Measurements from ENCODE around the gene EXOC2.
A peak's percentile ranks its signal among the peaks of the same experiment; 100 is the strongest.

EXOC2 gene

GRCh38 chr6:692858-693722, at the start of gene EXOC2:
EXOC2 (minus strand) TSS chr6:693139; CDS start chr6:637818, 55,321 bp downstream.
- FAIRE-seq: no peak

DNA sequence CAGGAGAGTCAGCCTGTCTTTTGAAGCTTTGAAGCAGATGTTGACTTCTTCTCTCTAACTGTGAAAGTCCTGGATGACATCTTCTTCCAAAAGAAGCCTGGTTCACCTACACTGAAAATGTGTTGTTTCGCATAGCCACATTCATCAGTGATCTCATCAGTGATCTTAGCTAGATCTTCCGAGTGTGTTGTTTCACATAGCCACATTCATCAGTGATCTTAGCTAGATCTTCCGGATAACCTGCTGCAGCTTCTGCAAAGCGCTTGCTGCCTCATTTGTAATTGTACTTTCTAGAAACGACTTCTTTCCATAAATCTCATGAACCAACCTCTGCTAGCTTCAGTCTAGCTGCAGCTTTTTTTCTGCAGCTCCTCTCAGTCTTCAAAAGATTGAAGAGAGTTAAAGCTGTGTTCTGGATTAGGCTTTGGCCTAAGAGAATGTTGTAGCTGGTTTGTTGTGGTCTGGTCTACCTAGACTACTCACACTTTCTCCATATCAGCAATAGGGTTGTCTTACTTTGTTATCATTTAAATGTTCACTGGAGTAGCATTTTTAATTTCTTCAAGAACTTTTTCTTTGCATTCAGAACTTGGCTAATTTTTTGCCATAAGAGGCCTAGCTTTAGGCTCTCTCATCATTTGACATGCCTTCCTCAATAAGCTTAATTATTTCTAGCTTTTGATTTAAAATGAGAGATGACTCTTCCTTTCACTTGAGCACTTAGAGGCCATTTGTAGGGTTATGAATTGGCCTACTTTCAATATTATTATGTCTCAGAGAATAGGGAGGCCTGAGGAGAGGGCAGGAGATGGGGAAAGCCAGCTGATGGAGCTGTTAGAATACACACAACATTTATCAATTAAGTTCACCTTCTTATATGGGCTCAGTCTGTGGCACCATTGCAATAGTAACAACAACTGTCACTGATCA, 48.7 kb upstream of the EXOC2 start:
- FAIRE-seq: no peak

DNA sequence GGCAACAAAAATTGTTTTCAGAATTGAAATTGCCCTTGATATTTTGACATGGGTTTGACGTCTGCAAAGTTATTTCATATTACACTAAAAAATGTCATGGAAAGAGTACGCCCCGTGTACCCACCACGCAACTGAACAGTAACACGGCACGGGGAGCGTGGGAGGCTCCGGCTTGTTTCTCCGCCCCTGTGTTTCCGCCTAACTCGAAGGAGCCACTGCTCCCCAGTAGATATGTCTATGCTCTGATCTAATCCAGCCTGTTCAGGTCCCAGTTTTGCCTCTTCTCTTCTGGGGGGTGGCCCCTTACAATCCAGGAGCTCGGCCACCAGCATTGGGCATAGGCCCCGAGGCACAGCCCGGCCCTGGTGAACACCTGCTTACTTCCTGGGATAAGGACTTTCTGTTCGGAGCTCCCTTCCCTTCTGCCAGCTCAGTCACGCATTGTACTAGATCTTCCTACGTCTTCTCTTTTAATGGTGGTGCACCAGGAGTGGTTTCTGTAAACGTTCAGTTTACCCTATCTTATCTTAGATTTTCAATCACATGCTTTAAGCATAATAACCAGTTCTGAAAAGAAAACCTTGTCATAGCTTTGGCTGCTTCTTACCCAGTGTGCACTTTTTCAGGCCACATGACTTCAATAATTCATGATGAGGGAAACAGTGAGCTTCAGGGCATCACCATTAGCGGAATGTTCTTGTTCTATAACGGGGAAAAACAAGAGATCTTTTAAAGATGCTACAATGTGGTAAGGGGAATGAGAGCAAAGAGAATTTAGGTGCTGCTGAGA, 43.9 kb upstream of the EXOC2 start:
- no peak for FAIRE-seq

DNA sequence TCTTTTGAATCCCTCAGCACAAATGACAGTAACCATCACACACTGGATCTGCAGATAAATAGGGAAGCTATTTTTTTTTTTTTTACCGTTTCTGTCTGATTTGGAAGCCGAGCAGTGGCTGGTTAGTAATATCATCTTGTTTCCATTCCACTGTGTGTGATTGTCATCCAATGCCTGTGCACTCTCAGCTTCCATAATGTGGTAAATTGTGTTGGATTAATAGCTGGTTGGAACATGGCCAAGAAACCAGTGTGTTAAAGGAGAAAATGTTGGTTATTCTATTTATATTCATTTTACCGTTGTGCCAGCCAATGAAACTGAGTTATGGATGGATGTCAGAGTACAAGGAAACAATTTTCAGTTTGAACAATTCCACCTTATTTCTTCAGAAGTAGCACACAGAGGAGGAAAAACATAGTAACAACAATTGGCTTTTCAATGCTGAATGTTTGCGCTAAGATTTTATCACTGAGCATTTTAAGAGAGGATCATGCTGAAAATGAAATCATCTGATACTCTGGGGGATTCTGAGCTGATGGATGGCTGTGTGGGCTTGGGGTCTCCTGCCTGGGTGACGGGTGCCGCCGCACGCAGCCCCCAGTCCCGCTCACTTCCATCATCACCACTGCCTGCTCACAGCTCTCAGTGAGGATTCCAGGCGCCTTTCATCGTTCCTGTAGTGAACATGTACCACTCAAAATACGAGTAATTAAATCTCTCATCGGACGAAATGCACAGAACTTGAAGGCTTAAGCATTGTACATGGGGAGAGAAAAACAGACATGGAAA, 40.7 kb upstream of the EXOC2 start:
- FAIRE-seq: no peak

- FAIRE-seq: no peak
Observed at GRCh38 chr6:731924-732323, 39.0 kb upstream of the EXOC2 start.

GRCh38 chr6:729606-730320, 36.8 kb upstream of the EXOC2 start:
- no peak for FAIRE-seq

GRCh38 chr6:727856-728255, 34.9 kb upstream of the EXOC2 start:
- no peak for FAIRE-seq

- no peak for FAIRE-seq
Observed at GRCh38 chr6:723540-723939, 30.6 kb upstream of the EXOC2 start.

GRCh38 chr6:722608-723007, 29.7 kb upstream of the EXOC2 start:
- no peak for FAIRE-seq

DNA sequence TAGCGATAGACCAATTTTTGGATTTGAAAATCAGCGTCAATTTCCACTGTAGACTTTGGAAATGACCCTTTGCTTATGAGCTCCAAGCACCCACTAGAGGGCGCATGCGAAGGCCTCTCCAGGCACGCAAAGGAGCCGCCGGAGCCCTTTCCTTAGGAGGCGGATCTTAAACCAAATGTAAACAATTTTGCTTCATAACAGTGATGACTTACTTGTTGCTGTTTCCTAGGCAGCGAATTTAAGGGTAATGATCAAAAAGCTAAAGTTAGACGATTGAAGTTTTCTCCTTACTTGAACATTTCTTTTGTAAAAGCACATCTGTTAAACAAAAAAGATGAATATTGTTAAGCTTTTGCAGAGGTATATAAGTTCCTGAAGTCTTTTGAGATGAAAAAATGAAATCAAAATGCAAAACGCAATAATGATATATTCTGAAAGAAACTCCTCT, 29.2 kb upstream of the EXOC2 start:
- FAIRE-seq: peak; percentile 73

DNA sequence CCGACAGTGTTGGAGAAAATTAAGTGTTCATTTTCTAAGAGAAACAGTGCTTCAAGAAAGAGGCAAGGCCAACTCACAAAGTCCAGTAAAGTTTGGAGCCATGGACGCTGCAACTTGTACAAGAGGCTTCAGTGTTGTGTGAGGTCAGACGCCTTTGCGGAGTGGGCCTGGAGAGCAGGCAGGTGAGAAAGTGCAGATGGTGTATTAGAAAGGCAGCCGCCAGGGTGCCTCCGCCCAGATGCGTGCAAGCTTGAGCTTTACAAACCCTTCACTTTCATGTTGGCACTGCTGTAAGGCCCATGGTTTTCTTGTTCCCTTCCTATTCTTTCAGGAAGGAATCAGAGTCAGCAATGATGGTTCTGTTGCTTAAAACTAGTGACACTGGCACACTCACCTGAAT, 25.4 kb upstream of the EXOC2 start:
- no peak for FAIRE-seq

- no peak for FAIRE-seq
Observed at GRCh38 chr6:717135-717534, 24.2 kb upstream of the EXOC2 start.

DNA sequence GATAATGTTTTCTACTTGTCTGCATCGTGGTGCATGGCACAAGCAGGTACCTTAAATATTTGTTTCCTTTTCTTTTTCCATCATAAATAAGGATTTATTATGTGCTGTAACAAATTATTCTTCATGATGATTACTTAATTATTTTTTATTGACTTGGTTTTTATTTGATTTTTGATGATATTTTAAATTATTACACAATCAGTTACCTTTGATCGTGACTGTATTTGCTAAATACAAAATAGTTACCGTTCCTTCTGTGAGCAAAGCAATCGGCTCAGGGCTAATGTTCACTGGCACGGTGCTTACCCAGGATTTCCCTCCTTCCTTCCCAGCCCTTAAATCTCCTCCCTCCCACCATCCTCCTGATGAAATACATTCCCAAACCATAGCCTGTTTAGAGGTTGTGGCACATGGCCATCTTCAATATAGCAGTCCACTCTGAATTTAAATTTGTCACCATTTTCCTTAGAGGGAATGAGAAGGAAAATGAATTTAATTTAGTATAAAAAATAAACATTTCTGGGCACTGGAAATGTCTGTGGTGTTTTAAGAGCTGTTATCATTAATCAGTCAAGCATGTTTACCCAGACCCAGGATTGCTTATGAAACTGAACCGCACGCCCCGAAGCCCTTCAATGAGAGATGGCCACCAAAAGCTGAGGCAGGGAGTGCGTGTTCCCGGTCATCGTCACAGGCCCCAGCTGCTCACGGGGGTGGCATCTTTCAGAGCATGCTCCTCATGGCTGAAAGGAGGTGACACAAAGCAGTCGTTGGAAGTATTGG, 23.0 kb upstream of the EXOC2 start:
- FAIRE-seq: no peak

- no peak for FAIRE-seq
Observed at GRCh38 chr6:714100-714499, 21.2 kb upstream of the EXOC2 start.

DNA sequence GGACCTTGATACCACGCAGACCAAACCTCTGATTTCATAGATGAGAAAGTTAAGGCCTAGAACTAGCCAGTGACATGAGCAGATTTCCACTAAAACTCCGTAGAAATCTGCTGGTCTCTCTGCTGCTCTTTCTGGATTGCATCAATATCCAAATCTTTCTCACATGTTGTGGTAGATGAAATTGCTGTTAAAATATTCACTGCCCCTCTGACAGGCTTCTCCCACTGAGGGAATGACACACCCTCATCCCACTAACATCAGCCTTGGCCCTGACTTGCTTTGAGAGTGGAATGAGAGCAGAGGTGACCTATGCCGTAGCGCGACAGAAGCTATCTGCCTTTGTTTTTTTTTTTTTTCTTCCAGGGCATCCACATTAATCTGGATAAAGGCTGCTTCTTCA, 20.4 kb upstream of the EXOC2 start:
- no peak for FAIRE-seq

DNA sequence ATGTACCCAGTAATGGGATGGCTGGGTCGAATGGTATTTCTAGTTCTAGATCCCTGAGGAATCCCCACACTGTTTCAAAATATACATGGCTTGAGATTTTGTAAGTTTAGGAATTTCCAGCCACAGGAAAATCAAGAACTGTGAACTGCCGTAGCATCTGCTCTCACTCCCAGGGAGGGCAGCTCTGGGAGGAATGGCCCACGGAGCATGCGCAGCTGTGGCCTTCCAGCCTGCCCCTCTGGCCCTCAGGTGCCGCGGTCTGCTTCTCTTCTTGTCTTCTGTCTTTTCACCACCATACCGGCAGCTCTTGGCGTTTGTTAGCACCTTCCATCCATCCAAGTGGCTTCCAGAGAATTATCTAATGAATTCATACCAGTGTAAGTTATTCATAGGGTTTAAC, 19.9 kb upstream of the EXOC2 start:
- no peak for FAIRE-seq

- FAIRE-seq: no peak
Observed at GRCh38 chr6:711925-712324, 19.0 kb upstream of the EXOC2 start.

DNA sequence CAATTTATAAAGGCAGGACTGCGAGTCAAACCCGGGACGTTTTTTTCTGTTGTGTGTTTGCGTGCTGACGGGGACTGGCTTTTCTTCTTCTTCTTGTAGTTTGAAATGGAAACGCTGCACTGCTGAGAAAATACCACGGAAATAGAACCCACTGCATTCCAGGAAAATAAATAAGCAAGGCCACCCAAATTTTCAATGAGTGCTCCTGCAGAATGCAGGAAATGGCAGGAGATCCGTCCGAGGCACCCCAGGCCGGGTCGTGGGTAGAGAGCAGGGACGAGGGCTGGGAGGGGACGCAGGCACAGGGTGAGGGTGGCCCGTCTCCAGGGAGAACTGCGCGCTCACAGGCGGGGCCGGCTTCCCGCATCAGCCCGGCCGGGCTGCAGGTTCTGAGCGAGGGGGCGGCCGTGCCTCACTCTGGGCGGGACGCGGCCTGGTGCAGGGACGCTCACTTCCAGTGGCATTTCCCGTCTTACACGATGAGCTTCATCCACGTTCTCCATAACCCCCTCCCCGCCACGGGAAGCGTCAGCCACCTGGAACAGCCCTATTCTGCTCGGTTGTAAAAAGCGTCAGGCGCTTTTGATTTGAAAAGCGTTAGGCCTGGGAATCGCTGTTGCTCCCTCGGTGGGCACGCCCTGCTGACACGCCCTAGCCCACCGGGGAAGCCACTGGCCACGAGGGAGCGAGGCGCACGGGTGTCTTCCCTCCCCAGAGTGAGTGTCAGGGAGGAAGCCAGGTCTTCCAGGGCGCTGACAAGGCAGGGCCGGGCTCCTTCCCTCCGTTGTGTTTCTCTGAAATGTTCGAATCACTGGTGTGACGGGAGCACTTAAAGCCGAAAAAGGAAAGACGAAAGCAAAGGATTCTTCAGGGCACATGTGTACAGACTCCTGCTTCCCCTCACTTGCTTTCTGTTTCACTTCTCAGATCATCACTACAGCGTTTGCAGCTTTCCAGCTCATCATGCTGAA, 17.9 kb upstream of the EXOC2 start:
- FAIRE-seq: no peak

DNA sequence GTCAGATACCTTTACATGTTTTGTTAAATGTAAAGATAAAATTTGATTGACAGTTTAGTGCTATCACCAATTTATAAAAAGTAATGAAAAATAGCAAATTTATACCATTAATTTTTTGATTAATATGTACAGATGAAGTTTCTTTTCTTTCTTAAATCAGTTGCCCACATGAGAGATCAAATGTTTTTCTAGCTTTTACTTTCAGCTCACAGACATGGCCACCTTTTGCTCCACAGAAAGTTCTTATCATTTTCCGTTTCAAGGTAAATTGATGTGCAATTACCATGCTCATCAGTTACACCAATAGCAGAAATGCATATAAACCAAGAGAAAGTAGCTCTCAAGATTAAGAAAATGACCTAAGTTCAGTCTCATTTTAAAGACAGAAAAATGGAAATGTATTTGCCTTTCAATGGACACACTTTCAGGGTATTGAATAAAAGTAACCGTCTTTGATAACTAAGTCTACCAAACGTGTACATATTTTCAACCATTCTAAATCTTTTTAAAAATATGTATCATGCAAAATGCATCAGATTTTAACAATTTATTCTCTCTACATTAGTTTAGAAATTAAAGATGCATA, 16.6 kb upstream of the EXOC2 start:
- no peak for FAIRE-seq

Measured in A204.1 (cell line).